Mucosa of stomach (tissue), 1 donor: ENCODE data around the gene SETX.
A peak's percentile ranks its signal among the peaks of the same experiment; 100 is the strongest.

Experiments
- H3K27me3 ChIP-seq: one replicate; pipeline ENCODE4 v1.7.0; 2013; ENCODE audit warnings: mild to moderate bottlenecking, low read length; ENCODE audit not compliant: control insufficient read depth, insufficient read depth
- H3K36me3 ChIP-seq: one replicate; pipeline ENCODE4 v1.7.0; 2013; ENCODE audit warnings: low read length; ENCODE audit not compliant: control insufficient read depth, insufficient read depth
- H3K4me1 ChIP-seq: one replicate; pipeline ENCODE4 v1.7.0; 2013; ENCODE audit warnings: mild to moderate bottlenecking, low read length; ENCODE audit not compliant: control insufficient read depth, insufficient read depth
- H3K4me3 ChIP-seq: one replicate; pipeline ENCODE4 v1.7.0; 2013; ENCODE audit warnings: low read length
- H3K9ac ChIP-seq: one replicate; pipeline ENCODE4 v1.7.0; 2013; ENCODE audit warnings: mild to moderate bottlenecking, low read length, moderate library complexity
- H3K9me3 ChIP-seq: one replicate; pipeline ENCODE4 v1.7.0; 2013; ENCODE audit warnings: mild to moderate bottlenecking, low read length, moderate library complexity; ENCODE audit not compliant: control insufficient read depth
- donor health status: Pancreatic carcinoma.

Gene SETX

GRCh38 chr9:132241840-132242620 is 112.8 kb downstream of the SETX start:
- peaks cover 7% of the 10 kb centered on the region for H3K4me1 ChIP-seq
- peaks cover 29% of the 10 kb centered on the region for H3K27me3 ChIP-seq
- peak overlapping the region; percentile 55 for H3K9ac ChIP-seq
- H3K36me3 ChIP-seq, result no peaks in the 10 kb centered on the region
- H3K9me3 ChIP-seq, result no peaks in the 10 kb centered on the region
- peak overlapping the region; percentile 46 for H3K4me3 ChIP-seq

DNA sequence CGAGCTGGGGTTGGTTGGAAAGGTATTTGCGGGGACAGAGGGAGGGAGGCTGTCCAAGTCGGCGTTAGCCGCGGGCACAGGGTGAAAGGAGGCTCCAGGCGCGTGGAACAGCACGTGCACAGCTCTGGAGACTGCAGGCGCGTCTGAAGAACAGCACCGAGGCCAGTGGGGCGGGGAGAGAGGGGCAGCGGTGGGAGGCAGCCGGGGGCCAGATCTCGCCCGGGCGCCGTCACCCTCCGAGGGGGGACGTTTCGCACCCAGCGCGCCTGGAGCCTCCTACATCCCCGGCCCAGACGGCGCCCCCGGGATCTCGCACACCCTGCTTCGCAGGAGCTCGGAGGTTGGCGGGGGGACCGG is 113.3 kb downstream of the SETX start:
- peaks cover 35% of the 10 kb centered on the region for H3K27me3 ChIP-seq
- no peaks in the 10 kb centered on the region for H3K36me3 ChIP-seq
- H3K4me1 ChIP-seq, result peaks cover 7% of the 10 kb centered on the region
- no peaks in the 10 kb centered on the region for H3K9me3 ChIP-seq
- peak overlapping the region; percentile 22 for H3K4me3 ChIP-seq
- H3K9ac ChIP-seq, result peak overlapping the region; percentile 13

DNA sequence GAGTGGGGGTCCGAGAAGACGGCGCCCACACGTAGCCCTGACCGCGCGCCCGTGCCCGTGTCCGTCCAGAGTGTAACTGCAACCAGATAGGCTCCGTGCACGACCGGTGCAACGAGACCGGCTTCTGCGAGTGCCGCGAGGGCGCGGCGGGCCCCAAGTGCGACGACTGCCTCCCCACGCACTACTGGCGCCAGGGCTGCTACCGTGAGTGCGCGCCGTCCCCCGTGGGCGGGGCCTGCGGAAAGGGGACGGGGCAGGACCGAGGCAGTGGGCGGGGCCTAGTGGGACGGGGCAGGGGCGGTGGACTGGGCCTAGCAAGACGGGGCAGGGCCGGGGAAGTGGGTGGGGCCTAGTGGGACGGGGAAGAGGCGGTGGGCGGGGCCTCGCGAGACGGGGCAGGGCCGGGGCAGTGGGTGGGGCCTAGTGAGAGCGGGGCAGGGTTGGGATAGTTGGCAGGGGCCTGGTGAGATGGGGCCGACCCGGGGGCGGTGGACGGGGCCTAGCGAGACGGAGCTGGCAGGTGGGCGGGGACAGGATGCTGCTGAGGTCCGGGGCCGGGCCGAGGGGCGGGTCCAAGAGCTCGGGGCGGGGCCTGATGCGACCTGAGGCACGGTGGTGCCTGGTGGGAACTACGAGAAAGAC is 113.8 kb downstream of the SETX start:
- Histone ChIP-seq H3K9me3 (no peaks in the 10 kb centered on the region), H3K9ac (peak overlapping the region; percentile 13), H3K27me3 (peaks cover 40% of the 10 kb centered on the region), H3K4me1 (peaks cover 7% of the 10 kb centered on the region), H3K36me3 (no peaks in the 10 kb centered on the region), H3K4me3 (peak overlapping the region; percentile 22)

- Histone ChIP-seq H3K4me3 (no peak overlapping the region), H3K36me3 (no peaks in the 10 kb centered on the region), H3K9me3 (no peaks in the 10 kb centered on the region), H3K4me1 (peaks cover 7% of the 10 kb centered on the region), H3K9ac (no peak overlapping the region), H3K27me3 (peaks cover 43% of the 10 kb centered on the region)
Observed at GRCh38 chr9:132239999-132240840, 114.6 kb downstream of the SETX start.

DNA sequence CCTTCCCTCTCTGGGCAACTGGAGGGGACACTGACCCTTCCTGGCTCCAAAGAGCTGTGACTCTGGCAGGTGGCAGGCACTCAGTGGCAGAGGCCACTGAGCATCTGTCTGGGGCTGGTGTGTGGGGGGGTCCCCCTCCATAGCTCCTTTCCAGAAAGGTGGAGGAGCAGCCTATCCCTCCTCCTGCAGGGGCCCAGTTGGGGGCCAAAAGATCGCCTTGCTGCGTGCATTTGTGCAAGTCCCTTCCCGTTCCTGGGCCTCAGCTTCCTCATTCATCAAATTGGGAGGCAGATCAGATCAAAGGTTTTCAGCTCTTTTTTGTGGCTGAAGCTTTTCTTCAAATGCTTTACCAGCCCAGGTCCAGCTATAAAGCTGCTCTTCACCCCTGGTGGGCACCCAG is 115.3 kb downstream of the SETX start:
- Histone ChIP-seq H3K36me3 (no peaks in the 10 kb centered on the region), H3K4me1 (peaks cover 7% of the 10 kb centered on the region), H3K27me3 (peaks cover 42% of the 10 kb centered on the region), H3K4me3 (no peak overlapping the region), H3K9ac (no peak overlapping the region), H3K9me3 (no peaks in the 10 kb centered on the region)

- no peaks in the 10 kb centered on the region for H3K36me3 ChIP-seq
- H3K4me3 ChIP-seq, result no peak overlapping the region
- no peak overlapping the region for H3K9ac ChIP-seq
- peaks cover 7% of the 10 kb centered on the region for H3K4me1 ChIP-seq
- no peaks in the 10 kb centered on the region for H3K9me3 ChIP-seq
- peaks cover 40% of the 10 kb centered on the region for H3K27me3 ChIP-seq
Observed at GRCh38 chr9:132238992-132239391, 115.8 kb downstream of the SETX start.

DNA sequence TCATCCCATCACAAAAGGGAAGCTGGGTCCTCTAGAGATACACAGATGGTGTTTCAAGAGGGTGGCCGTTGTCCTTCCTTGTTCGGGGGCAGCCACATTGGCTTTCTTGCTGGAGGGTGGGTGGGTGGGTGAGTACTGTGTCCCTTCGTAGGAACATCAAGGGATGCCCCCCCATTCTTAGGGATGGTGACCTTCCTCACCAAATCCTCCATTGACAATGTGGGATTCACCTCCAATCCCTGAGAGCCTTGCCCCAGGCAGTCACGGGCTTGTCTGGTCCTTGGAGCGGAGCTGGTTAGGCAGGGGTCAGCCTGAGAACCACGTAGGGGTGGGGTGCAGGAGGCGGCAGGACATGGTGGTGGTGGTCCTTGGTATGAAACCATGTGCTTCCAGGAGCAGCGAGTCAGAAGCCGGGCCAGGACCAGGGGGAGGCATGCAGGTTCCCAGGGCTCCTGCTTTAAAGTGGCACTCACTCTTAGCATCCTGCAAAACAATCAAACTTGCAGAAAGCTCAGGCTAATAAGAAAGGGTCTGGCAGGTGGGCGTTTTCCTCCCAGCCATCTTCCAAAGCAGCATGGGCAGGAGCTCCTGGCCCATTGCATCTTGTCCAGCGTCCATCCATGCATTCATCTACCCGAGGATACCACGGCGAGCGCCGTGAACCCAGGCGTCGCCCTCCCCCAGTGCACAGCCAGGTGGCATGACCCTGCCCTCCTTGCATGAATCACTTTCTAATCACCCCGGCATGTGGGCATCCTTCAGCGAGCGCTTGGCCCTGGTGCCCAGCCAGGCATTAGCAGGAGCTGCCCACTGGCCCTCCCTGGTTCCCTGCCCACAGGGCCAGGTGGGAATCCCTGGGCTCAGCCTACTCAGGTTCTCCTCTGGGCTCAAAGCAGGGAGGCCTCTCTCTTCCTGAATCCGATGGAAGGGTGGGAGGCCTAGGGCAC is 116.5 kb downstream of the SETX start:
- Histone ChIP-seq H3K4me1 (peaks cover 7% of the 10 kb centered on the region), H3K9me3 (no peaks in the 10 kb centered on the region), H3K27me3 (peaks cover 39% of the 10 kb centered on the region), H3K36me3 (no peaks in the 10 kb centered on the region), H3K4me3 (no peak overlapping the region), H3K9ac (no peak overlapping the region)

- no peaks in the 10 kb centered on the region for H3K9me3 ChIP-seq
- no peak overlapping the region for H3K9ac ChIP-seq
- H3K4me3 ChIP-seq, result no peak overlapping the region
- H3K36me3 ChIP-seq, result no peaks in the 10 kb centered on the region
- peaks cover 2% of the 10 kb centered on the region for H3K4me1 ChIP-seq
- H3K27me3 ChIP-seq, result peaks cover 30% of the 10 kb centered on the region
Observed at GRCh38 chr9:132237481-132237880, 117.3 kb downstream of the SETX start.

- Histone ChIP-seq H3K9ac (no peak overlapping the region), H3K36me3 (no peaks in the 10 kb centered on the region), H3K4me3 (no peak overlapping the region)
Observed at GRCh38 chr9:132236662-132237311, 118.0 kb downstream of the SETX start.

DNA sequence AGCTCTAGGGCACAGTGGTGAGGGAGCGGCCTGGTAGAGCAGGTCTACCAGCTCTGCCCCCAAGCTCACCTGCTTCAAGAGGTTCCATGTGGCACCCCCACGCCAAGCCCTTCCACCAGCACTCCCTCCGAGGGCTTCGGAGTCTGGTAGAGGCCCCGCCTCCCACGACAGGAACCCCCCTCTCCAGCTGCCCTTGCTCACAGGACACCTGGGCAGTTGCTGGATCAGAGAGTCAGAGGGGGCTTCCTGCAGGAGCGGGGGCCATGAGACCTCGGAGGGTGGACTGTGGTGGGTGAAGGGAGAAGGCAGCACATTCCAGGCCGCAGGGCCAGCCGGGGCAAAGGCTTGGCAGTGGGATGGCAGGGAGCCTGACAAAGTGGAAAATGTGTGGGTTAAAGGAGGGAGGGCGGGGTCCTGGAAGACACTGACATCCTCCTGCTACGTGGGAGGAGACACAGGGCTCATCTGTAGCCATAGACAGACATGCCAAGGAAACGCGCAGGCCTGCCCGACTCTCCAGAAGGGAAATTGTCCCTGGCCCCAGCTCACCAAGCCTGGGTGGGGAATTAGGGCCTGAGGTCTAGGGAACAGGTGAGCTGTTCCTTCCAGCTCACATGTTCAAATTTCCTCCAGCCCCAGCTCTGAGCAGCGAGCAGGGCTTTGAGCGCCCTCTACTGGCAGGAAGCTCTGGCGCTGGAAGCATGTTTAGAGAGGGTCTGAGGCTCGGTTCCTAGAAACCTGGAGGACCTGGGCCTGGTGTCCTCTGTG is 118.7 kb downstream of the SETX start:
- Histone ChIP-seq H3K9ac (no peak overlapping the region), H3K4me3 (no peak overlapping the region), H3K27me3 (peaks cover 32% of the 10 kb centered on the region), H3K4me1 (no peaks in the 10 kb centered on the region), H3K36me3 (no peaks in the 10 kb centered on the region), H3K9me3 (no peaks in the 10 kb centered on the region)

More at GRCh38 chr9:132236662-132237311, 118.0 kb downstream of the SETX start:
- Histone ChIP-seq H3K4me1 (no peaks in the 10 kb centered on the region), H3K27me3 (peaks cover 29% of the 10 kb centered on the region), H3K9me3 (no peaks in the 10 kb centered on the region)
